DMS114 treated with DMSO at 0.1 percent for 48 hours (cell line): ENCODE measurements around the gene IGSF3.
A peak's percentile ranks its signal among the peaks of the same experiment; 100 is the strongest.

Experiments used
- DNase-seq: peaks from one replicate; lab custom pipeline; 2025; ENCODE audit not compliant: unreplicated experiment; lab: John Stamatoyannopoulos, UW

The IGSF3 gene

GRCh38 chr1:116667575-116668105 is at the start of gene IGSF3:
Gene IGSF3, minus strand, starts transcription at chr1:116667733. Its CDS starts 1,407 bp downstream, at chr1:116666326.
- peak; percentile 27 for DNase-seq

GRCh38 chr1:116717318-116717717 is 49.8 kb upstream of the IGSF3 start:
- no peak for DNase-seq

GRCh38 chr1:116716391-116716790 is 48.9 kb upstream of the IGSF3 start:
- DNase-seq, result no peak

GRCh38 chr1:116713474-116713873 is 45.9 kb upstream of the IGSF3 start:
- no peak for DNase-seq

GRCh38 chr1:116712510-116712909 is 45.0 kb upstream of the IGSF3 start:
- DNase-seq, result no peak

- no peak for DNase-seq
These were observed 43.8 kb upstream of the IGSF3 start for GRCh38 chr1:116711263-116711840.

- no peak for DNase-seq
These were observed 43.1 kb upstream of the IGSF3 start for GRCh38 chr1:116710420-116711262.

GRCh38 chr1:116709666-116710167 is 42.2 kb upstream of the IGSF3 start:
- no peak for DNase-seq

GRCh38 chr1:116708255-116708900 is 40.8 kb upstream of the IGSF3 start:
- DNase-seq, result no peak

- no peak for DNase-seq
These were observed 39.3 kb upstream of the IGSF3 start for GRCh38 chr1:116706841-116707240.

- no peak for DNase-seq
These were observed 38.6 kb upstream of the IGSF3 start for GRCh38 chr1:116706123-116706522.

- DNase-seq, result no peak
These were observed 36.7 kb upstream of the IGSF3 start for GRCh38 chr1:116704278-116704677.

GRCh38 chr1:116699605-116700004 is 32.1 kb upstream of the IGSF3 start:
- no peak for DNase-seq

- no peak for DNase-seq
These were observed 30.7 kb upstream of the IGSF3 start for GRCh38 chr1:116698244-116698595.

GRCh38 chr1:116697548-116698243 is 30.2 kb upstream of the IGSF3 start:
- no peak for DNase-seq

GRCh38 chr1:116694524-116694923 is 27.0 kb upstream of the IGSF3 start:
- no peak for DNase-seq

GRCh38 chr1:116693759-116694480 is 26.4 kb upstream of the IGSF3 start:
- no peak for DNase-seq

- no peak for DNase-seq
These were observed 25.3 kb upstream of the IGSF3 start for GRCh38 chr1:116692879-116693278.

GRCh38 chr1:116690849-116691406 is 23.4 kb upstream of the IGSF3 start:
- DNase-seq, result no peak

- DNase-seq, result no peak
These were observed 22.9 kb upstream of the IGSF3 start for GRCh38 chr1:116690396-116690848.
